IMR-90 (cell line): ENCODE results near the gene SOX5. TPM values are rescaled to one million over a fixed set of nuclear protein-coding genes. Genes with fewer than 3 reads are reported as not detected.

ENCODE experiments used
- ATAC-seq: fragments of 200-7000 bp; cut with Tn5 transposase; 2 replicates; pipeline ENCODE4 v1.9.1; 2020; ENCODE audit warnings: low read depth, mild to moderate bottlenecking, moderate library complexity
- BruUV-seq: library from RNA; stranded (reverse); fragments of 400-500 nt; replicated peaks from 2 replicates; lab custom pipeline; 2021; lab: Mats Ljungman, UMichigan
- CTCF ChIA-PET: fragments of 300-600 bp; formaldehyde crosslinking; extraction: SDS; loops from one replicate; lab custom pipeline; 2021; ENCODE audit warnings: antibody characterized with exemption; lab: Yijun Ruan, JAX
- POLR2A ChIA-PET: fragments of 300-600 bp; sonication (Branson Sonifier 250); formaldehyde crosslinking; loops from one replicate; lab custom pipeline; 2022; ENCODE audit warnings: antibody characterized with exemption; ENCODE audit not compliant: unreplicated experiment; lab: Charles Lee
- DNase-seq: peaks from one replicate; pipeline ENCODE4 v3.0.0; 2013
- H2AFZ ChIP-seq: replicated peaks from 2 replicates; pipeline ENCODE3; 2013; ENCODE audit warnings: low read length, mild to moderate bottlenecking; ENCODE audit not compliant: poor library complexity
- H2AK5ac ChIP-seq: 2 replicates; pipeline ENCODE4 v1.6.1; 2013; ENCODE audit warnings: low read depth, low read length, inconsistent platforms
- H2AK9ac ChIP-seq: replicated peaks from 2 replicates; pipeline ENCODE3; 2013; ENCODE audit warnings: mild to moderate bottlenecking, low read depth, low read length, moderate library complexity; ENCODE audit not compliant: poor library complexity
- H2BK120ac ChIP-seq: 2 replicates; pipeline ENCODE4 v1.6.1; 2013; ENCODE audit warnings: low read depth, low read length, inconsistent platforms
- H2BK15ac ChIP-seq: 3 replicates; pipeline ENCODE4 v1.6.1; 2013; ENCODE audit warnings: low read depth, low read length, inconsistent platforms
- H2BK20ac ChIP-seq: 2 replicates; pipeline ENCODE4 v1.6.1; 2013; ENCODE audit warnings: low read depth, mild to moderate bottlenecking, inconsistent platforms, low read length, moderate library complexity
- H2BK5ac ChIP-seq: 2 replicates; pipeline ENCODE4 v1.6.1; 2013; ENCODE audit warnings: mild to moderate bottlenecking, low read depth, low read length, inconsistent platforms; ENCODE audit not compliant: poor library complexity, severe bottlenecking
- H3K14ac ChIP-seq: replicated peaks from 2 replicates; pipeline ENCODE4 v1.6.1; 2013; ENCODE audit warnings: low read depth, low read length, inconsistent platforms
- H3K18ac ChIP-seq: 2 replicates; pipeline ENCODE4 v1.6.1; 2013; ENCODE audit warnings: low read depth, low read length, control low read depth
- H3K23ac ChIP-seq: 2 replicates; pipeline ENCODE4 v1.6.1; 2013; ENCODE audit warnings: low read depth, low read length, inconsistent platforms
- H3K27ac ChIP-seq: 2 replicates; pipeline ENCODE4 v1.5.1; 2013; ENCODE audit warnings: mild to moderate bottlenecking, control low read depth, low read length; ENCODE audit not compliant: insufficient read depth
- H3K27me3 ChIP-seq: 2 replicates; pipeline ENCODE4 v1.6.1; 2013; ENCODE audit warnings: low read length; ENCODE audit not compliant: control insufficient read depth, insufficient read depth
- H3K36me3 ChIP-seq: 2 replicates; pipeline ENCODE4 v1.6.1; 2013; ENCODE audit warnings: low read length, mixed read lengths; ENCODE audit not compliant: control insufficient read depth, insufficient read depth
- H3K4ac ChIP-seq: 2 replicates; pipeline ENCODE4 v1.6.1; 2013; ENCODE audit warnings: low read depth, low read length, inconsistent platforms
- H3K4me1 ChIP-seq: 2 replicates; pipeline ENCODE4 v1.6.1; 2013; ENCODE audit warnings: low read length, mixed read lengths; ENCODE audit not compliant: control insufficient read depth, insufficient read depth
- H3K4me2 ChIP-seq: 2 replicates; pipeline ENCODE4 v1.6.1; 2013; ENCODE audit warnings: low read depth, mild to moderate bottlenecking, control low read depth, low read length, moderate library complexity
- H3K4me3 ChIP-seq: 2 replicates; pipeline ENCODE4 v1.5.1; 2013; ENCODE audit warnings: low read depth, mild to moderate bottlenecking, control low read depth, low read length, moderate library complexity; ENCODE audit not compliant: insufficient read depth
- H3K56ac ChIP-seq: 2 replicates; pipeline ENCODE4 v1.6.1; 2013; ENCODE audit warnings: low read length, inconsistent platforms; ENCODE audit not compliant: insufficient read depth; ENCODE audit errors: extremely low read depth
- H3K79me1 ChIP-seq, 2 experiments: 2 replicates each; pipeline ENCODE4 v1.6.1; 2013; ENCODE audit warnings: low read length in 2 of 2, inconsistent platforms in 1 of 2, low read depth in 1 of 2
- H3K9ac ChIP-seq: 2 replicates; pipeline ENCODE4 v1.6.1; 2013; ENCODE audit warnings: low read depth, low read length, control low read depth
- H3K9me1 ChIP-seq: 2 replicates; pipeline ENCODE4 v1.6.1; 2013; ENCODE audit warnings: low read length, inconsistent platforms; ENCODE audit not compliant: insufficient read depth
- H3K9me3 ChIP-seq: 2 replicates; pipeline ENCODE4 v1.6.1; 2013; ENCODE audit warnings: low read length; ENCODE audit not compliant: control insufficient read depth, insufficient read depth
- H4K20me1 ChIP-seq: 2 replicates; pipeline ENCODE4 v1.6.1; 2013; ENCODE audit warnings: low read length, inconsistent platforms; ENCODE audit not compliant: insufficient read depth
- H4K5ac ChIP-seq: 2 replicates; pipeline ENCODE4 v1.6.1; 2013; ENCODE audit warnings: mild to moderate bottlenecking, low read depth, low read length, control low read depth
- H4K8ac ChIP-seq, 2 experiments: 2 replicates each; pipeline ENCODE4 v1.6.1; 2013; ENCODE audit warnings: low read depth in 2 of 2, low read length in 2 of 2, control low read depth in 1 of 2, inconsistent platforms in 1 of 2
- H4K91ac ChIP-seq: 2 replicates; pipeline ENCODE4 v1.6.1; 2013; ENCODE audit warnings: low read depth, low read length, inconsistent platforms; ENCODE audit not compliant: insufficient read depth
- BHLHE40 ChIP-seq: fragments of 150-350 bp; IDR thresholded peaks from 2 replicates; pipeline ENCODE4 v1.6.1; 2016; ENCODE audit warnings: mild to moderate bottlenecking, low read depth, low read length
- CHD1 ChIP-seq: IDR thresholded peaks from 2 replicates; pipeline ENCODE4 v1.6.1; 2012; ENCODE audit warnings: low read depth, low read length, improper control_type of control experiment
- FOS ChIP-seq: fragments of 150-350 bp; IDR thresholded peaks from 2 replicates; pipeline ENCODE4 v1.6.1; 2016; ENCODE audit warnings: low read depth, low read length
- NFE2L2 ChIP-seq: fragments of 150-350 bp; IDR thresholded peaks from 2 replicates; pipeline ENCODE4 v1.6.1; 2016; ENCODE audit warnings: low read depth, mild to moderate bottlenecking, low read length
- RCOR1 ChIP-seq: IDR thresholded peaks from 2 replicates; pipeline ENCODE4 v1.6.1; 2012; ENCODE audit warnings: mild to moderate bottlenecking, low read length, improper control_type of control experiment; ENCODE audit not compliant: insufficient replicate concordance
- SMC3 ChIP-seq: fragments of 150-350 bp; IDR thresholded peaks from 2 replicates; pipeline ENCODE4 v1.6.1; 2016; ENCODE audit warnings: low read depth, mild to moderate bottlenecking, antibody characterized with exemption, low read length, moderate library complexity
- WGBS, 2 experiments: methylation state at CpG; one replicate each; pipeline versions ENCODE4 v1.1.5 to v1.1.7; 2013; ENCODE audit warnings: missing lambda C conversion rate in 2 of 2; ENCODE audit not compliant: insufficient read length in 1 of 2; ENCODE audit errors: extremely low coverage in 2 of 2; 5-methylcytosine and 5-hydroxymethylcytosine counted together
- dilution Hi-C: fragments of 300-500 bp; cut with HindIII; formaldehyde crosslinking; loops from one replicate; pipeline ENCODE4 v1.14.3; 2018; ENCODE audit warnings: low sequenced_read_pairs; ENCODE audit not compliant: unreplicated experiment
- in situ Hi-C: fragments of 300-500 bp; cut with MboI; formaldehyde crosslinking; loops from 3 replicates; pipeline ENCODE4 v1.14.3; 2019; ENCODE audit warnings: low sequenced_read_pairs, inconsistent platforms, mixed read lengths
- intact Hi-C: fragments of 100-400 bp; cut with micrococcal nuclease; formaldehyde crosslinking; loops from 2 replicates; pipeline ENCODE4 v1.10.0; 2022
- polyA plus RNA-seq, 3 experiments: library from polyadenylated mRNA; depleted of rRNA; stranded (reverse); fragments of >200 nt; gene quantifications; 2 replicates each; pipeline ENCODE4 v1.2.3, GENCODE V29; 2012; ENCODE audit warnings: low replicate concordance in 1 of 3
- total RNA-seq: library from RNA; depleted of rRNA; stranded (reverse); fragments of >200 nt; gene quantifications from 2 replicates; pipeline ENCODE4 v1.2.3, GENCODE V29; 2012
- TF ChIP-seq, protein P1 (sequence below): fragments of 150-350 bp; IDR thresholded peaks from 2 replicates; pipeline ENCODE4 v1.6.1; 2017; ENCODE audit warnings: mild to moderate bottlenecking, antibody characterized with exemption, low read length, low read depth
- TF ChIP-seq, protein P2 (sequence below): conservative IDR thresholded peaks from 2 replicates; pipeline ENCODE4 v1.5.1; 2012; ENCODE audit warnings: mild to moderate bottlenecking, low read depth, low read length, improper control_type of control experiment

The SOX5 gene
- total and polyA plus RNA-seq, 2 of the 4 experiments (the other 2 are of a cell fraction): 1.1 to 13.1 TPM

DNA sequence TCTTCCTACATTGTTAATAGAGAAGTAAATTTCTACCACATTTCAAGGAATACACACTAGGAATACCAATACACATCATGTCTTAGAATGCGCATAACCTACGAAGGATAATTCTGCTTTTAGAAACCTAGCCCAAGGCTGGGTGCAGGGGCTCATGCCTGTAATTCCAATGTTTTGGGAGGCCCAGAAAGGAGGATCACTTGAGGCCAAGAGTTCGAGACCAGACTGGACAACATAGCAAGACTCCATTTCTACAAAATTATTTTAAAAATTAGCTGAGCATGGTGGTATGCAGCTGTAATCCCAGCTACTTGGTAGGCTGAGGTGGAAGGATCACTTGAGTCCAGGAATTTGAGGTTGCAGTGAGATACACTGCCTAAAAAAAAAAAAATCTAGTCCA lies 206.9 kb downstream of the SOX5 start:
- Histone ChIP-seq H3K36me3 (no peaks in the 10 kb centered on the region), H3K9me1 (peaks cover 3% of the 10 kb centered on the region; the same call in 1 of the 2 replicates), H4K91ac (no peak overlapping the region), H4K20me1 (no peaks in the 10 kb centered on the region), H3K79me1 (no peaks in the 10 kb centered on the region), H2BK120ac (no peak overlapping the region), H3K4me2 (no peak overlapping the region), H3K56ac (no peak overlapping the region), H4K5ac (no peak overlapping the region), H3K4me1 (no peaks in the 10 kb centered on the region), H3K9me3 (no peaks in the 10 kb centered on the region), H3K9ac (no peak overlapping the region), H2BK15ac (no peak overlapping the region), H3K18ac (no peak overlapping the region), H3K4me3 (no peak overlapping the region), H2BK5ac (no peak overlapping the region), H4K8ac (no peak overlapping the region), H2AK9ac (no peak overlapping the region), H3K4ac (no peak overlapping the region), H2AK5ac (no peak overlapping the region), H2AFZ (no peak overlapping the region), H3K27me3 (no peaks in the 10 kb centered on the region), H2BK20ac (no peak overlapping the region), H3K27ac (no peak overlapping the region), H3K23ac (no peak overlapping the region), H3K14ac (no peak overlapping the region)
- CTCF ChIA-PET: no interaction called here
- WGBS, 2 experiments: no CpG with 5 or more reads among the region's 3 CpGs
- ATAC-seq: no peak
- no TSS peak for BruUV-seq
- dilution Hi-C loops: no loop called here
- DNase-seq: no peak
- POLR2A ChIA-PET: no interaction called here
- in situ Hi-C loops: no loop called here
- intact Hi-C loops: no loop called here
- TF ChIP-seq, protein P1, sequence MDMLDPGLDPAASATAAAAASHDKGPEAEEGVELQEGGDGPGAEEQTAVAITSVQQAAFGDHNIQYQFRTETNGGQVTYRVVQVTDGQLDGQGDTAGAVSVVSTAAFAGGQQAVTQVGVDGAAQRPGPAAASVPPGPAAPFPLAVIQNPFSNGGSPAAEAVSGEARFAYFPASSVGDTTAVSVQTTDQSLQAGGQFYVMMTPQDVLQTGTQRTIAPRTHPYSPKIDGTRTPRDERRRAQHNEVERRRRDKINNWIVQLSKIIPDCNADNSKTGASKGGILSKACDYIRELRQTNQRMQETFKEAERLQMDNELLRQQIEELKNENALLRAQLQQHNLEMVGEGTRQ: no peak
- TF ChIP-seq RCOR1: no peak
- TF ChIP-seq CHD1: no peak
- TF ChIP-seq BHLHE40: no peak
- TF ChIP-seq FOS: no peak
- TF ChIP-seq, protein P2, sequence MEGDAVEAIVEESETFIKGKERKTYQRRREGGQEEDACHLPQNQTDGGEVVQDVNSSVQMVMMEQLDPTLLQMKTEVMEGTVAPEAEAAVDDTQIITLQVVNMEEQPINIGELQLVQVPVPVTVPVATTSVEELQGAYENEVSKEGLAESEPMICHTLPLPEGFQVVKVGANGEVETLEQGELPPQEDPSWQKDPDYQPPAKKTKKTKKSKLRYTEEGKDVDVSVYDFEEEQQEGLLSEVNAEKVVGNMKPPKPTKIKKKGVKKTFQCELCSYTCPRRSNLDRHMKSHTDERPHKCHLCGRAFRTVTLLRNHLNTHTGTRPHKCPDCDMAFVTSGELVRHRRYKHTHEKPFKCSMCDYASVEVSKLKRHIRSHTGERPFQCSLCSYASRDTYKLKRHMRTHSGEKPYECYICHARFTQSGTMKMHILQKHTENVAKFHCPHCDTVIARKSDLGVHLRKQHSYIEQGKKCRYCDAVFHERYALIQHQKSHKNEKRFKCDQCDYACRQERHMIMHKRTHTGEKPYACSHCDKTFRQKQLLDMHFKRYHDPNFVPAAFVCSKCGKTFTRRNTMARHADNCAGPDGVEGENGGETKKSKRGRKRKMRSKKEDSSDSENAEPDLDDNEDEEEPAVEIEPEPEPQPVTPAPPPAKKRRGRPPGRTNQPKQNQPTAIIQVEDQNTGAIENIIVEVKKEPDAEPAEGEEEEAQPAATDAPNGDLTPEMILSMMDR: no peak
- TF ChIP-seq NFE2L2: no peak
- TF ChIP-seq SMC3: no peak
